HepG2 (cell line): ENCODE measurements around the gene PNLDC1. TPM values are rescaled to one million over a fixed set of nuclear protein-coding genes. Genes with fewer than 3 reads are reported as not detected.

ENCODE experiments used
- GATAD1 ChIP-seq: IDR thresholded peaks from 2 replicates; pipeline ENCODE4 v1.6.1; 2016; ENCODE audit warnings: missing genetic modification reagents, missing compliant biosample characterization
- KDM2A ChIP-seq: sonication (generic); formaldehyde crosslinking; IDR thresholded peaks from 2 replicates; pipeline ENCODE4 v1.4.0; 2020; ENCODE audit warnings: low read depth, missing genetic modification reagents, borderline replicate concordance
- MEF2D ChIP-seq: sonication (generic); formaldehyde crosslinking; IDR thresholded peaks from 2 replicates; pipeline ENCODE4 v1.5.1; 2020; ENCODE audit warnings: mild to moderate bottlenecking, missing genetic modification reagents
- NKX3-1 ChIP-seq: sonication (generic); formaldehyde crosslinking; IDR thresholded peaks from 2 replicates; pipeline ENCODE4 v1.5.0; 2020; ENCODE audit warnings: missing genetic modification reagents
- PHF20 ChIP-seq: sonication (generic); formaldehyde crosslinking; IDR thresholded peaks from 2 replicates; pipeline ENCODE4 v1.5.0; 2020; ENCODE audit warnings: mild to moderate bottlenecking, missing genetic modification reagents
- PPARG ChIP-seq: conservative IDR thresholded peaks from 2 replicates; pipeline ENCODE4 v1.6.1; 2016; ENCODE audit warnings: missing biosample characterization, missing genetic modification reagents
- SMAD3 ChIP-seq: sonication (generic); formaldehyde crosslinking; IDR thresholded peaks from 2 replicates; pipeline ENCODE4 v1.4.0; 2020; ENCODE audit warnings: missing genetic modification reagents
- ZNF121 ChIP-seq: sonication (generic); formaldehyde crosslinking; IDR thresholded peaks from 2 replicates; pipeline ENCODE4 v1.5.0; 2020; ENCODE audit warnings: mild to moderate bottlenecking, missing genetic modification reagents
- ZNF296 ChIP-seq: sonication (generic); formaldehyde crosslinking; conservative IDR thresholded peaks from 2 replicates; pipeline ENCODE4 v1.5.0; 2020; ENCODE audit warnings: mild to moderate bottlenecking, missing genetic modification reagents
- ZNF75D ChIP-seq: sonication (generic); formaldehyde crosslinking; IDR thresholded peaks from 2 replicates; pipeline ENCODE4 v1.8.1; 2023; ENCODE audit warnings: missing genetic modification reagents, mild to moderate bottlenecking, borderline replicate concordance
- polyA plus RNA-seq, 8 experiments: library from polyadenylated mRNA; depleted of rRNA in 3 of 8; stranded (reverse) in 7 of 8; unstranded in 1 of 8; fragments of >200 nt; fragmentation: Illumina TruSeq in 4 of 8; extraction: Trizol in 4 of 8; gene quantifications; 2 replicates each; pipeline versions ENCODE4 v1.2.1 to v1.2.3, GENCODE V29; 2011 to 2016; ENCODE audit warnings: low read depth in 4 of 8, missing spikeins in 1 of 8, mixed read lengths in 1 of 8; ENCODE audit not compliant: insufficient read depth in 1 of 8
- total RNA-seq, 5 experiments: library from RNA; depleted of rRNA; stranded (reverse); fragments of >200 nt; fragmentation: Illumina TruSeq; extraction: Trizol; gene quantifications; 2 replicates each; pipeline ENCODE4 v1.2.3, GENCODE V29; 2016; ENCODE audit warnings: low read depth in 1 of 5
- TF ChIP-seq, protein P1 (sequence below): IDR thresholded peaks from 2 replicates; pipeline ENCODE4 v1.6.1; 2016; ENCODE audit warnings: control low read depth
- TF ChIP-seq, protein P2 (sequence below): sonication (generic); formaldehyde crosslinking; IDR thresholded peaks from 2 replicates; pipeline ENCODE4 v1.8.0; 2022; ENCODE audit warnings: missing genetic modification reagents, low read depth, mild to moderate bottlenecking, borderline replicate concordance
- TF ChIP-seq, protein P3 (sequence below): sonication (generic); formaldehyde crosslinking; IDR thresholded peaks from 2 replicates; pipeline ENCODE4 v1.4.0; 2020; ENCODE audit warnings: missing genetic modification reagents, borderline replicate concordance
- TF ChIP-seq, protein P4 (sequence below): sonication (generic); formaldehyde crosslinking; IDR thresholded peaks from 2 replicates; pipeline ENCODE4 v1.8.0; 2022; ENCODE audit warnings: mild to moderate bottlenecking, missing genetic modification reagents
- TF ChIP-seq, protein P5 (sequence below): sonication (generic); formaldehyde crosslinking; IDR thresholded peaks from 2 replicates; pipeline ENCODE4 v1.8.1; 2022; ENCODE audit warnings: low read depth, mild to moderate bottlenecking, missing genetic modification reagents
- TF ChIP-seq, protein P6 (sequence below): sonication (generic); formaldehyde crosslinking; IDR thresholded peaks from 2 replicates; pipeline ENCODE4 v1.4.0; 2020; ENCODE audit warnings: low read depth, mild to moderate bottlenecking, missing genetic modification reagents

The PNLDC1 gene
- total and polyA plus RNA-seq, 2 of the 13 experiments (the other 11 are each of a cell fraction or from before 2014, with no cell fraction given) = not detected

DNA sequence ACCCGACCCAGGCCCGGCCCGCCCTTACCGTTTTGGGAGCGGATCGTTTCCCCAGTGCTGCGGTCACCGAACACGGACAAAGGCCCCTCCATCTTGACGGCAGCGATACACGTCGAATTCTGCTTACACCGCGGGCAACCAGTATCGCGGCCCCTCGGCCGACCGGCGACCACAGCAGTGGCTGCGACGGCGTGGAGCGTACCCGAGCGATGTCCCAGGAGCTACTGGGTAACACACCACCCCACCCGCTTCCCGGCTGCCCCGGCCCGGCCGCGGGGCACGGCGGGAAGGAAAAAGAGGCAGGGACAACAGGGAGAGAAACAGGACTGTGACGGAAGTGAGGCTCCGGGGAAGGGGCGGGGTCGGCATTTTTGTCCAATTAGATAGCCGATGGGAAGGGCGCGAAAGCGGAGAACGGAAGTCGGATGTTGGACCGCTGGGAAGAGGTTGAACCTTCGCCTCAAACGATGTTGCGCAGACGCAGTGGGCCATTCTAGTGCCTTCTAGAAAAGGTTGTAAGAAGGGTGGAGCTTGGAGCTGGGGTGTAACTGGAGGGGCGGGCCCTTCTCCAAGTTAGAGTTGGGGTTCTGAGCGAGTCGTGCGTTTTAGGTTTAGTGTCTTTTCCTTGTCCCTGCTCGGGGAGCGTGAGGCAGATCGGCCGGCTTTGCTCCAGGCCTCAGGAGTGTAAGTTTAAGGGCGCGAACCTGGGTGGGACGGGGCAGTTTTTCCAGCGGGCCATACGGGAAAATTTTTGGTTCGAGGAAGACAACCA is 10.5 kb upstream of the PNLDC1 start, which contains the start of gene TCP1 (continued):
- TF ChIP-seq, protein P1, sequence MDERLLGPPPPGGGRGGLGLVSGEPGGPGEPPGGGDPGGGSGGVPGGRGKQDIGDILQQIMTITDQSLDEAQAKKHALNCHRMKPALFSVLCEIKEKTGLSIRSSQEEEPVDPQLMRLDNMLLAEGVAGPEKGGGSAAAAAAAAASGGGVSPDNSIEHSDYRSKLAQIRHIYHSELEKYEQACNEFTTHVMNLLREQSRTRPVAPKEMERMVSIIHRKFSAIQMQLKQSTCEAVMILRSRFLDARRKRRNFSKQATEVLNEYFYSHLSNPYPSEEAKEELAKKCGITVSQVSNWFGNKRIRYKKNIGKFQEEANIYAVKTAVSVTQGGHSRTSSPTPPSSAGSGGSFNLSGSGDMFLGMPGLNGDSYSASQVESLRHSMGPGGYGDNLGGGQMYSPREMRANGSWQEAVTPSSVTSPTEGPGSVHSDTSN (CRISPR knock-in tag) = no peak
- peak; percentile 95 for TF ChIP-seq GATAD1
- TF ChIP-seq, protein P2, sequence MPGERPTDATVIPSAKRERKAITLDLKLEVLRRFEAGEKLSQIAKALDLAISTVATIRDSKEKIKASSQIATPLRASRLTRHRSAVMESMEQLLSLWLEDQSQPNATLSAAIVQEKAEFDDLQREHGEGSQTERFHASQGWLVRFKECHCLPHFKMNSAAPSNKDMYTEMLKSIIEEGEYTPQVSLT (CRISPR knock-in tag) = no peak
- TF ChIP-seq PPARG (CRISPR knock-in tag) = peak; percentile 86
- TF ChIP-seq ZNF121 (CRISPR knock-in tag) = no peak; the same call in 1 of the 2 replicates
- peak; percentile 85 for TF ChIP-seq PHF20 (CRISPR knock-in tag)
- TF ChIP-seq MEF2D = peak; percentile 70; the same call in 1 of the 2 replicates
- TF ChIP-seq, protein P3, sequence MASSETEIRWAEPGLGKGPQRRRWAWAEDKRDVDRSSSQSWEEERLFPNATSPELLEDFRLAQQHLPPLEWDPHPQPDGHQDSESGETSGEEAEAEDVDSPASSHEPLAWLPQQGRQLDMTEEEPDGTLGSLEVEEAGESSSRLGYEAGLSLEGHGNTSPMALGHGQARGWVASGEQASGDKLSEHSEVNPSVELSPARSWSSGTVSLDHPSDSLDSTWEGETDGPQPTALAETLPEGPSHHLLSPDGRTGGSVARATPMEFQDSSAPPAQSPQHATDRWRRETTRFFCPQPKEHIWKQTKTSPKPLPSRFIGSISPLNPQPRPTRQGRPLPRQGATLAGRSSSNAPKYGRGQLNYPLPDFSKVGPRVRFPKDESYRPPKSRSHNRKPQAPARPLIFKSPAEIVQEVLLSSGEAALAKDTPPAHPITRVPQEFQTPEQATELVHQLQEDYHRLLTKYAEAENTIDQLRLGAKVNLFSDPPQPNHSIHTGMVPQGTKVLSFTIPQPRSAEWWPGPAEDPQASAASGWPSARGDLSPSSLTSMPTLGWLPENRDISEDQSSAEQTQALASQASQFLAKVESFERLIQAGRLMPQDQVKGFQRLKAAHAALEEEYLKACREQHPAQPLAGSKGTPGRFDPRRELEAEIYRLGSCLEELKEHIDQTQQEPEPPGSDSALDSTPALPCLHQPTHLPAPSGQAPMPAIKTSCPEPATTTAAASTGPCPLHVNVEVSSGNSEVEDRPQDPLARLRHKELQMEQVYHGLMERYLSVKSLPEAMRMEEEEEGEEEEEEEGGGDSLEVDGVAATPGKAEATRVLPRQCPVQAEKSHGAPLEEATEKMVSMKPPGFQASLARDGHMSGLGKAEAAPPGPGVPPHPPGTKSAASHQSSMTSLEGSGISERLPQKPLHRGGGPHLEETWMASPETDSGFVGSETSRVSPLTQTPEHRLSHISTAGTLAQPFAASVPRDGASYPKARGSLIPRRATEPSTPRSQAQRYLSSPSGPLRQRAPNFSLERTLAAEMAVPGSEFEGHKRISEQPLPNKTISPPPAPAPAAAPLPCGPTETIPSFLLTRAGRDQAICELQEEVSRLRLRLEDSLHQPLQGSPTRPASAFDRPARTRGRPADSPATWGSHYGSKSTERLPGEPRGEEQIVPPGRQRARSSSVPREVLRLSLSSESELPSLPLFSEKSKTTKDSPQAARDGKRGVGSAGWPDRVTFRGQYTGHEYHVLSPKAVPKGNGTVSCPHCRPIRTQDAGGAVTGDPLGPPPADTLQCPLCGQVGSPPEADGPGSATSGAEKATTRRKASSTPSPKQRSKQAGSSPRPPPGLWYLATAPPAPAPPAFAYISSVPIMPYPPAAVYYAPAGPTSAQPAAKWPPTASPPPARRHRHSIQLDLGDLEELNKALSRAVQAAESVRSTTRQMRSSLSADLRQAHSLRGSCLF (CRISPR knock-in tag) = no peak
- TF ChIP-seq ZNF296 (CRISPR knock-in tag) = no peak
- TF ChIP-seq, protein P4, sequence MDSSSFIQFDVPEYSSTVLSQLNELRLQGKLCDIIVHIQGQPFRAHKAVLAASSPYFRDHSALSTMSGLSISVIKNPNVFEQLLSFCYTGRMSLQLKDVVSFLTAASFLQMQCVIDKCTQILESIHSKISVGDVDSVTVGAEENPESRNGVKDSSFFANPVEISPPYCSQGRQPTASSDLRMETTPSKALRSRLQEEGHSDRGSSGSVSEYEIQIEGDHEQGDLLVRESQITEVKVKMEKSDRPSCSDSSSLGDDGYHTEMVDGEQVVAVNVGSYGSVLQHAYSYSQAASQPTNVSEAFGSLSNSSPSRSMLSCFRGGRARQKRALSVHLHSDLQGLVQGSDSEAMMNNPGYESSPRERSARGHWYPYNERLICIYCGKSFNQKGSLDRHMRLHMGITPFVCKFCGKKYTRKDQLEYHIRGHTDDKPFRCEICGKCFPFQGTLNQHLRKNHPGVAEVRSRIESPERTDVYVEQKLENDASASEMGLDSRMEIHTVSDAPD (CRISPR knock-in tag) = peak; percentile 79; the same call in 1 of the 2 replicates
- TF ChIP-seq, protein P5, sequence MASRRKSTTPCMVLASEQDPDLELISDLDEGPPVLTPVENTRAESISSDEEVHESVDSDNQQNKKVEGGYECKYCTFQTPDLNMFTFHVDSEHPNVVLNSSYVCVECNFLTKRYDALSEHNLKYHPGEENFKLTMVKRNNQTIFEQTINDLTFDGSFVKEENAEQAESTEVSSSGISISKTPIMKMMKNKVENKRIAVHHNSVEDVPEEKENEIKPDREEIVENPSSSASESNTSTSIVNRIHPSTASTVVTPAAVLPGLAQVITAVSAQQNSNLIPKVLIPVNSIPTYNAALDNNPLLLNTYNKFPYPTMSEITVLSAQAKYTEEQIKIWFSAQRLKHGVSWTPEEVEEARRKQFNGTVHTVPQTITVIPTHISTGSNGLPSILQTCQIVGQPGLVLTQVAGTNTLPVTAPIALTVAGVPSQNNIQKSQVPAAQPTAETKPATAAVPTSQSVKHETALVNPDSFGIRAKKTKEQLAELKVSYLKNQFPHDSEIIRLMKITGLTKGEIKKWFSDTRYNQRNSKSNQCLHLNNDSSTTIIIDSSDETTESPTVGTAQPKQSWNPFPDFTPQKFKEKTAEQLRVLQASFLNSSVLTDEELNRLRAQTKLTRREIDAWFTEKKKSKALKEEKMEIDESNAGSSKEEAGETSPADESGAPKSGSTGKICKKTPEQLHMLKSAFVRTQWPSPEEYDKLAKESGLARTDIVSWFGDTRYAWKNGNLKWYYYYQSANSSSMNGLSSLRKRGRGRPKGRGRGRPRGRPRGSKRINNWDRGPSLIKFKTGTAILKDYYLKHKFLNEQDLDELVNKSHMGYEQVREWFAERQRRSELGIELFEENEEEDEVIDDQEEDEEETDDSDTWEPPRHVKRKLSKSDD = peak; percentile 51
- TF ChIP-seq SMAD3 = peak; percentile 89
- TF ChIP-seq, protein P6, sequence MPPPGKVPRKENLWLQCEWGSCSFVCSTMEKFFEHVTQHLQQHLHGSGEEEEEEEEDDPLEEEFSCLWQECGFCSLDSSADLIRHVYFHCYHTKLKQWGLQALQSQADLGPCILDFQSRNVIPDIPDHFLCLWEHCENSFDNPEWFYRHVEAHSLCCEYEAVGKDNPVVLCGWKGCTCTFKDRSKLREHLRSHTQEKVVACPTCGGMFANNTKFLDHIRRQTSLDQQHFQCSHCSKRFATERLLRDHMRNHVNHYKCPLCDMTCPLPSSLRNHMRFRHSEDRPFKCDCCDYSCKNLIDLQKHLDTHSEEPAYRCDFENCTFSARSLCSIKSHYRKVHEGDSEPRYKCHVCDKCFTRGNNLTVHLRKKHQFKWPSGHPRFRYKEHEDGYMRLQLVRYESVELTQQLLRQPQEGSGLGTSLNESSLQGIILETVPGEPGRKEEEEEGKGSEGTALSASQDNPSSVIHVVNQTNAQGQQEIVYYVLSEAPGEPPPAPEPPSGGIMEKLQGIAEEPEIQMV (CRISPR knock-in tag) = peak; percentile 78
- 0 out of 2 replicates have a peak, but pooled peaks have one; percentile 88 for TF ChIP-seq ZNF75D (CRISPR knock-in tag)
- peak; percentile 34; the same call in 1 of the 2 replicates for TF ChIP-seq NKX3-1
- peak; percentile 80 for TF ChIP-seq KDM2A (CRISPR knock-in tag)
